Testis (tissue), 2 donors: ENCODE measurements around the gene C1orf87.

Experiments
- CTCF ChIP-seq, 3 experiments: fragments of 450-650 bp in 2 of 3; fragments of 200-600 bp in 1 of 3; sonication (generic) in 1 of 3; IDR thresholded peaks; one replicate each; pipeline ENCODE4 v1.5.1; 2016 to 2019; ENCODE audit warnings: antibody characterized with exemption in 3 of 3, mild to moderate bottlenecking in 2 of 3, moderate library complexity in 1 of 3
- POLR2A ChIP-seq: fragments of 450-650 bp; IDR thresholded peaks from one replicate; pipeline ENCODE4 v1.6.1; 2017; ENCODE audit warnings: antibody characterized with exemption, mild to moderate bottlenecking, moderate library complexity

GRCh38 chr1:60118085-60118484 is 44.5 kb upstream of the C1orf87 start:
- no peak for TF ChIP-seq CTCF (IDR thresholded peaks at IDR 0.05)
- TF ChIP-seq POLR2A: no peak
